Endothelial cell of umbilical vein (primary cell): ENCODE data around the gene RIMS4.

Source experiments
- CTCF ChIP-seq, 2 donors: IDR thresholded peaks; 1 replicate in 1 of 2; 2 replicates in 1 of 2; pipeline ENCODE4 v1.5.1; 2011; ENCODE audit warnings: low read length in 2 of 2, mild to moderate bottlenecking in 2 of 2, moderate library complexity in 2 of 2, control low read depth in 1 of 2, inconsistent platforms in 1 of 2, low read depth in 1 of 2; ENCODE audit not compliant: insufficient read depth in 1 of 2; ENCODE audit errors: extremely low read depth in 1 of 2
- EZH2 ChIP-seq: IDR thresholded peaks from 2 replicates; pipeline ENCODE4 v1.6.1; 2012; ENCODE audit warnings: borderline replicate concordance, low read depth, mild to moderate bottlenecking, moderate library complexity, low read length, inconsistent platforms; ENCODE audit not compliant: severe bottlenecking
- FOS ChIP-seq: IDR thresholded peaks from 2 replicates; pipeline ENCODE4 v1.6.1; 2011; ENCODE audit warnings: mild to moderate bottlenecking, low read length, moderate library complexity, borderline replicate concordance; ENCODE audit not compliant: insufficient read depth
- GATA2 ChIP-seq: IDR thresholded peaks from 2 replicates; pipeline ENCODE4 v1.7.0; 2011; ENCODE audit warnings: low read depth, mild to moderate bottlenecking, moderate library complexity, mixed read lengths, low read length; ENCODE audit not compliant: insufficient read length, insufficient read depth
- JUN ChIP-seq: IDR thresholded peaks from 2 replicates; pipeline ENCODE4 v1.6.1; 2011; ENCODE audit warnings: borderline replicate concordance, low read depth; ENCODE audit not compliant: insufficient read length, insufficient read depth
- MAX ChIP-seq: IDR thresholded peaks from 2 replicates; pipeline ENCODE4 v1.6.1; 2011; ENCODE audit not compliant: insufficient read depth, insufficient read length
- MYC ChIP-seq: IDR thresholded peaks from one replicate; pipeline ENCODE4 v1.6.1; 2011; ENCODE audit warnings: mild to moderate bottlenecking, low read depth, low read length
- POLR2A ChIP-seq: IDR thresholded peaks from 2 replicates; pipeline ENCODE4 v1.6.1; 2012; ENCODE audit warnings: low read depth, mild to moderate bottlenecking, control low read depth, low read length
- POLR2AphosphoS5 ChIP-seq: IDR thresholded peaks from 2 replicates; pipeline ENCODE4 v1.6.1; 2012; ENCODE audit warnings: low read depth, mild to moderate bottlenecking, control low read depth, low read length, moderate library complexity; ENCODE audit not compliant: insufficient read depth

GRCh38 chr20:44754554-44754953 lies 55.8 kb downstream of the RIMS4 start:
- TF ChIP-seq CTCF (IDR thresholded peaks at IDR 0.05; ENCODE audit: extremely low read depth in 1 of 2, insufficient read depth in 1 of 2, low read depth in 1 of 2, low read length in 2 of 2), result no peak
- TF ChIP-seq MAX, result no peak
- TF ChIP-seq POLR2A, result no peak
- no peak for TF ChIP-seq EZH2
- TF ChIP-seq MYC, result no peak
- no peak for TF ChIP-seq POLR2AphosphoS5
- no peak for TF ChIP-seq FOS
- no peak for TF ChIP-seq JUN
- no peak for TF ChIP-seq GATA2
